Tibial nerve (tissue), 4 donors: Measurements from ENCODE around the gene LIMK1.

Experiments
- CTCF ChIP-seq, 5 experiments: fragments of 200-600 bp in 3 of 5; fragments of 450-650 bp in 2 of 5; sonication (generic) in 3 of 5; IDR thresholded peaks; one replicate each; pipeline ENCODE4 v1.5.1; 2016 to 2019; ENCODE audit warnings: antibody characterized with exemption in 5 of 5, mild to moderate bottlenecking in 3 of 5, moderate library complexity in 2 of 5
- EP300 ChIP-seq, 2 donors: sonication (generic); formaldehyde crosslinking; IDR thresholded peaks; one replicate each; pipeline ENCODE4 v1.6.1; 2017; ENCODE audit warnings: antibody characterized with exemption in 2 of 2, mild to moderate bottlenecking in 1 of 2
- POLR2A ChIP-seq, 2 donors: fragments of 450-650 bp; IDR thresholded peaks; one replicate each; pipeline ENCODE4 v1.6.1; 2017; ENCODE audit warnings: antibody characterized with exemption in 2 of 2, mild to moderate bottlenecking in 2 of 2, moderate library complexity in 2 of 2

GRCh38 chr7:74064696-74065095, 18.9 kb upstream of the LIMK1 start:
- TF ChIP-seq CTCF (IDR thresholded peaks at IDR 0.05) (no peak), POLR2A (IDR thresholded peaks at IDR 0.05) (no peak), EP300 (IDR thresholded peaks at IDR 0.05) (no peak)
